ENCODE results near the gene FILIP1.

DNA sequence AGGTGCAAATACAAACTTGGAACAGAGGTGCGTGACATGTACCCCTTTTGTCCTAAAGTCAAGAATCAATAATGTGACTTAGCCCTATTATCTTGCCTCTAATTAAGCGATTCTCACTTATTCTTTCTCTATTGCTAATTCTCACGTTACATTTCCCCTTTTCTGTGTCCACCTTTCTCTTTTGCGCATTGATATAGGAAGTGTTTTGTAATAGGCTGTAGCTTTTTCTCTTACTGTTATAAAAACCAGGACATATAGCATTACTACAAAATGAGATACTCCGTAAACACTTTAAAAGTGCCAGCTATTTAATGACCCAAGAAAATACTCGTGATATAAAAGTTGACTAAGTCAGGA is 208.3 kb downstream of the FILIP1 start:
- TF ChIP-seq CTCF (IDR thresholded peaks at IDR 0.05), result no peak
- no peak for TF ChIP-seq EP300 (IDR thresholded peaks at IDR 0.05; ENCODE audit: low read depth)
- no peak for TF ChIP-seq POLR2A (IDR thresholded peaks at IDR 0.05)
